Measurements from ENCODE around the gene LINC00305.

The LINC00305 gene

DNA sequence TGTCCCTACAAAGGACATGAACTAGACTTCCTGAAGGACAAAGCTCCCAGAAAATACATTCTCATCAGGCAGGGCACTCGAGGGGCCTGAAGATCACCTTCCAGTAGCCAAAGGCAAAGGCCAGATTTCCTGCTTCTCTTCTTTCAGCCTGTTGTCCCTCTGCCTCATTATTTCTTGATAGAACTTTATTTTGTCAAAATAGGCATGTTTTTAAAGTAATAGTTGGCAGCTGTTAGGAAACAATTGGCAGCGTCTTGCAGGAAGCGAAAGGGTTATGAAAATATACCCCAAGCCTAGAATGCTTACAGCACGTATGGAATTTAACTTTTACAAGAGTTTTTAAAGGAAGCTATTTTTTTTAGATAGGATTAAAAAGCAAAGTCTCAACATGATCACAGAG lies 74.9 kb downstream of the LINC00305 start:
- ATAC-seq = no peak

DNA sequence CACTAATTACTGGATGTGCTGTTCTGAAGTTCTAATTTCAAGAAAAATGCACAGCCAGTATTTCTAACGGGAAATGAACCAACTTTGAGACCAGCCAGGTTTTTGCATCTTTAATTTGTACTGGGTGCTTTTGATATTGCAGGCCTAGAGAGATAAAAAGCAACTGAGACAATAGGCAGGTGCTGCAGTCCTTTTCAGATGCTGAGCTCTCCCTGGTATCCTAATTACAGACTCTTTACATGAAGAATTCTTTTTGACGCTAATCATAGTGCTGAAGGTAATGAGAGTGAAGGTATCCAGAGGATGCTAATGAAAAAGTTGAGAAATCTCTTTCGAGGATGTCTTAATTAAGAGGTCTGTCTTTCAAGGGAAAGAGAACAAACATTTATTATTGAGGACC lies 93.9 kb downstream of the LINC00305 start:
- TF ChIP-seq ZNF565 (CRISPR knock-in tag; conservative IDR thresholded peaks at IDR 0.05; ENCODE audit: low read depth) (no peak), ESRRG (CRISPR knock-in tag; IDR thresholded peaks at IDR 0.05) (no peak), OSR1 (CRISPR knock-in tag; IDR thresholded peaks at IDR 0.05) (no peak), TOX (CRISPR knock-in tag; IDR thresholded peaks at IDR 0.05; ENCODE audit: borderline replicate concordance) (no peak)
- ATAC-seq = no peak

More for the DNA sequence above, 74.9 kb downstream of the LINC00305 start:
- TF ChIP-seq GLIS3 (CRISPR knock-in tag; IDR thresholded peaks at IDR 0.05) (no peak), OSR1 (CRISPR knock-in tag; IDR thresholded peaks at IDR 0.05) (no peak), ZC3H10 (CRISPR knock-in tag; IDR thresholded peaks at IDR 0.05) (no peak)
- TF ChIP-seq, protein P1, sequence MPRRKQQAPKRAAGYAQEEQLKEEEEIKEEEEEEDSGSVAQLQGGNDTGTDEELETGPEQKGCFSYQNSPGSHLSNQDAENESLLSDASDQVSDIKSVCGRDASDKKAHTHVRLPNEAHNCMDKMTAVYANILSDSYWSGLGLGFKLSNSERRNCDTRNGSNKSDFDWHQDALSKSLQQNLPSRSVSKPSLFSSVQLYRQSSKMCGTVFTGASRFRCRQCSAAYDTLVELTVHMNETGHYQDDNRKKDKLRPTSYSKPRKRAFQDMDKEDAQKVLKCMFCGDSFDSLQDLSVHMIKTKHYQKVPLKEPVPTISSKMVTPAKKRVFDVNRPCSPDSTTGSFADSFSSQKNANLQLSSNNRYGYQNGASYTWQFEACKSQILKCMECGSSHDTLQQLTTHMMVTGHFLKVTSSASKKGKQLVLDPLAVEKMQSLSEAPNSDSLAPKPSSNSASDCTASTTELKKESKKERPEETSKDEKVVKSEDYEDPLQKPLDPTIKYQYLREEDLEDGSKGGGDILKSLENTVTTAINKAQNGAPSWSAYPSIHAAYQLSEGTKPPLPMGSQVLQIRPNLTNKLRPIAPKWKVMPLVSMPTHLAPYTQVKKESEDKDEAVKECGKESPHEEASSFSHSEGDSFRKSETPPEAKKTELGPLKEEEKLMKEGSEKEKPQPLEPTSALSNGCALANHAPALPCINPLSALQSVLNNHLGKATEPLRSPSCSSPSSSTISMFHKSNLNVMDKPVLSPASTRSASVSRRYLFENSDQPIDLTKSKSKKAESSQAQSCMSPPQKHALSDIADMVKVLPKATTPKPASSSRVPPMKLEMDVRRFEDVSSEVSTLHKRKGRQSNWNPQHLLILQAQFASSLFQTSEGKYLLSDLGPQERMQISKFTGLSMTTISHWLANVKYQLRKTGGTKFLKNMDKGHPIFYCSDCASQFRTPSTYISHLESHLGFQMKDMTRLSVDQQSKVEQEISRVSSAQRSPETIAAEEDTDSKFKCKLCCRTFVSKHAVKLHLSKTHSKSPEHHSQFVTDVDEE (CRISPR knock-in tag; IDR thresholded peaks at IDR 0.05) = no peak
- TF ChIP-seq, protein P2, sequence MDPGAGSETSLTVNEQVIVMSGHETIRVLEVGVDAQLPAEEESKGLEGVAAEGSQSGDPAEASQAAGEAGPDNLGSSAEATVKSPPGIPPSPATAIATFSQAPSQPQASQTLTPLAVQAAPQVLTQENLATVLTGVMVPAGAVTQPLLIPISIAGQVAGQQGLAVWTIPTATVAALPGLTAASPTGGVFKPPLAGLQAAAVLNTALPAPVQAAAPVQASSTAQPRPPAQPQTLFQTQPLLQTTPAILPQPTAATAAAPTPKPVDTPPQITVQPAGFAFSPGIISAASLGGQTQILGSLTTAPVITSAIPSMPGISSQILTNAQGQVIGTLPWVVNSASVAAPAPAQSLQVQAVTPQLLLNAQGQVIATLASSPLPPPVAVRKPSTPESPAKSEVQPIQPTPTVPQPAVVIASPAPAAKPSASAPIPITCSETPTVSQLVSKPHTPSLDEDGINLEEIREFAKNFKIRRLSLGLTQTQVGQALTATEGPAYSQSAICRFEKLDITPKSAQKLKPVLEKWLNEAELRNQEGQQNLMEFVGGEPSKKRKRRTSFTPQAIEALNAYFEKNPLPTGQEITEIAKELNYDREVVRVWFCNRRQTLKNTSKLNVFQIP (CRISPR knock-in tag; IDR thresholded peaks at IDR 0.05; ENCODE audit: borderline replicate concordance, low read depth) = no peak

DNA sequence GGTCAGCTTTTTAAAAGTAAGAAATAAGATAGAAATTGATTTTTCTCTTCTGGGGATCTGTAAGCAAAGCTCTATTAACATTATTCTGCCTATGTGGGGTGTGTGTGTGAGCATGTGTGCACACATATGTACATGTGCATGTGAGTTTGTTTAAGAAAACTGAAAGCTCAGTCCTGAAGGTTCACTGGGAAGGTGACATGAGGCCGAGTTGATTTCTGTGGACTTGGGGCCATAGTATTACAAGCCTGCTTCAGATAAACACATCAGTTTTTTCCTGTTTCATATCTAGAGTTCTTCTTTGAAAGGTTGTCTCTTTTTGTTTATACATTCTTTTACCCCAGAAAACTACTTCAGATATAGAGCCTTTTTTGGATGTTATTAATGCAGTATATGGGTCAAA lies 95.6 kb downstream of the LINC00305 start:
- TF ChIP-seq ZNF565 (CRISPR knock-in tag; conservative IDR thresholded peaks at IDR 0.05; ENCODE audit: low read depth) (no peak), TCF4 (CRISPR knock-in tag; IDR thresholded peaks at IDR 0.05; ENCODE audit: borderline replicate concordance) (no peak), SNAI2 (CRISPR knock-in tag; IDR thresholded peaks at IDR 0.05) (no peak)
- no peak for ATAC-seq

DNA sequence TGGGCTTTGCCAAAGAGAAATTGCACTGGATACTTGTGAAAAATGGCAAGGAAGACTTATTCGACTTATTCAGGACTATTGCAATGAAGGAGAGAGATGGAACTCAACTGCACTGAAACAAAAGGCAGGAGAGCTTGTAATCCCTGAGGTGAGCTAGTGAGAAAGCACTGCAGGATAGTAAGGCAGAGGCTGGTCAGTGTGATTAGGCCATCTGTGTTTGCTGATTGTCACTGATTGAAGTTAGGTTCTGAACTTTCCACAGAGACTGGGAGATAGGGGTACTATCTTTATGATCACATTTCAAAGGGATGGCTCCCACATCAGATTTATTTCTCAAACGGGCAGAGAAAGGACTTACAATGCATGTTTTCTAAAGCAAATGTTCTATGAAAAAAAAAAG lies 96.1 kb downstream of the LINC00305 start:
- no peak for ATAC-seq
- TF ChIP-seq, protein P2 (CRISPR knock-in tag; IDR thresholded peaks at IDR 0.05; ENCODE audit: borderline replicate concordance, low read depth) = no peak
- TF ChIP-seq, protein P3, sequence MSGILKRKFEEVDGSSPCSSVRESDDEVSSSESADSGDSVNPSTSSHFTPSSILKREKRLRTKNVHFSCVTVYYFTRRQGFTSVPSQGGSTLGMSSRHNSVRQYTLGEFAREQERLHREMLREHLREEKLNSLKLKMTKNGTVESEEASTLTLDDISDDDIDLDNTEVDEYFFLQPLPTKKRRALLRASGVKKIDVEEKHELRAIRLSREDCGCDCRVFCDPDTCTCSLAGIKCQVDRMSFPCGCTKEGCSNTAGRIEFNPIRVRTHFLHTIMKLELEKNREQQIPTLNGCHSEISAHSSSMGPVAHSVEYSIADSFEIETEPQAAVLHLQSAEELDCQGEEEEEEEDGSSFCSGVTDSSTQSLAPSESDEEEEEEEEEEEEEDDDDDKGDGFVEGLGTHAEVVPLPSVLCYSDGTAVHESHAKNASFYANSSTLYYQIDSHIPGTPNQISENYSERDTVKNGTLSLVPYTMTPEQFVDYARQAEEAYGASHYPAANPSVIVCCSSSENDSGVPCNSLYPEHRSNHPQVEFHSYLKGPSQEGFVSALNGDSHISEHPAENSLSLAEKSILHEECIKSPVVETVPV (CRISPR knock-in tag; IDR thresholded peaks at IDR 0.05) = no peak
- TF ChIP-seq SNAI2 (CRISPR knock-in tag; IDR thresholded peaks at IDR 0.05) = no peak
- no peak for TF ChIP-seq ISL1 (CRISPR knock-in tag; IDR thresholded peaks at IDR 0.05)
- no peak for TF ChIP-seq ARNTL (CRISPR knock-in tag; IDR thresholded peaks at IDR 0.05; ENCODE audit: borderline replicate concordance, low read depth)
- TF ChIP-seq GLIS3 (CRISPR knock-in tag; IDR thresholded peaks at IDR 0.05) = no peak
- no peak for TF ChIP-seq ZNF70 (CRISPR knock-in tag; IDR thresholded peaks at IDR 0.05)
- TF ChIP-seq TOX (CRISPR knock-in tag; IDR thresholded peaks at IDR 0.05; ENCODE audit: borderline replicate concordance) = no peak
- TF ChIP-seq CSDC2 (CRISPR knock-in tag; IDR thresholded peaks at IDR 0.05) = no peak
- no peak for TF ChIP-seq ESRRG (CRISPR knock-in tag; IDR thresholded peaks at IDR 0.05)
- no peak for TF ChIP-seq BACH2 (CRISPR knock-in tag; IDR thresholded peaks at IDR 0.05; ENCODE audit: borderline replicate concordance)

DNA sequence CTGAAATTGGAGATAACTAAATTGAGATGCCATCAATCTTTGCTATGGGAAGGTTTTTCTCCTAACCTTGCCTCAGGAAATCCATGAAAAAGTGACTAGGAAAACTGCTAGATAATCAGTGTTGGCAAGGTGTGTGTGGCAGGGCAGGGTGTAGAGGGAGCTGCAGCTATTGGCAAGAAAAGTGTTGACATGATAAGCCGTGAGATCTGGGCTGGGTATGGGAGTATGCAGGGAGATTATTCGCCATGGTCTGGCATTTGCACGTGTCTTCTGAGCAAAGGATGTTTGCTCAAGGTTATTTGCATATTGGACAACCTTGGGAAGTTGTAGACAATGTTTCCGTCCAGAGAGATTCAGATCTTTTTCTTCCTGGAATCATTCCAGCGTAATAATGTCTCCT lies 104.3 kb downstream of the LINC00305 start:
- ATAC-seq = no peak
- no peak for TF ChIP-seq ESRRG (CRISPR knock-in tag; IDR thresholded peaks at IDR 0.05)
- no peak for TF ChIP-seq ZNF565 (CRISPR knock-in tag; conservative IDR thresholded peaks at IDR 0.05; ENCODE audit: low read depth)
- TF ChIP-seq, protein P4, sequence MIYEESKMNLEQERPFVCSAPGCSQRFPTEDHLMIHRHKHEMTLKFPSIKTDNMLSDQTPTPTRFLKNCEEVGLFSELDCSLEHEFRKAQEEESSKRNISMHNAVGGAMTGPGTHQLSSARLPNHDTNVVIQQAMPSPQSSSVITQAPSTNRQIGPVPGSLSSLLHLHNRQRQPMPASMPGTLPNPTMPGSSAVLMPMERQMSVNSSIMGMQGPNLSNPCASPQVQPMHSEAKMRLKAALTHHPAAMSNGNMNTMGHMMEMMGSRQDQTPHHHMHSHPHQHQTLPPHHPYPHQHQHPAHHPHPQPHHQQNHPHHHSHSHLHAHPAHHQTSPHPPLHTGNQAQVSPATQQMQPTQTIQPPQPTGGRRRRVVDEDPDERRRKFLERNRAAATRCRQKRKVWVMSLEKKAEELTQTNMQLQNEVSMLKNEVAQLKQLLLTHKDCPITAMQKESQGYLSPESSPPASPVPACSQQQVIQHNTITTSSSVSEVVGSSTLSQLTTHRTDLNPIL (CRISPR knock-in tag; IDR thresholded peaks at IDR 0.05; ENCODE audit: low read depth) = no peak
- no peak for TF ChIP-seq GLIS3 (CRISPR knock-in tag; IDR thresholded peaks at IDR 0.05)
- TF ChIP-seq PPARA (CRISPR knock-in tag; IDR thresholded peaks at IDR 0.05; ENCODE audit: borderline replicate concordance) = no peak
- TF ChIP-seq OSR1 (CRISPR knock-in tag; IDR thresholded peaks at IDR 0.05) = no peak
- TF ChIP-seq ARNTL (CRISPR knock-in tag; IDR thresholded peaks at IDR 0.05; ENCODE audit: borderline replicate concordance, low read depth) = no peak
- TF ChIP-seq, protein P1 (CRISPR knock-in tag; IDR thresholded peaks at IDR 0.05) = no peak
